ENCODE results near the gene NCOA4.
A peak's percentile ranks its signal among the peaks of the same experiment; 100 is the strongest.
"Not testable (repeated sequence)": the region's sequence is repeated elsewhere in the genome, so short reads cannot be mapped to it uniquely, and the experiment has no call there.

The NCOA4 gene

DNA sequence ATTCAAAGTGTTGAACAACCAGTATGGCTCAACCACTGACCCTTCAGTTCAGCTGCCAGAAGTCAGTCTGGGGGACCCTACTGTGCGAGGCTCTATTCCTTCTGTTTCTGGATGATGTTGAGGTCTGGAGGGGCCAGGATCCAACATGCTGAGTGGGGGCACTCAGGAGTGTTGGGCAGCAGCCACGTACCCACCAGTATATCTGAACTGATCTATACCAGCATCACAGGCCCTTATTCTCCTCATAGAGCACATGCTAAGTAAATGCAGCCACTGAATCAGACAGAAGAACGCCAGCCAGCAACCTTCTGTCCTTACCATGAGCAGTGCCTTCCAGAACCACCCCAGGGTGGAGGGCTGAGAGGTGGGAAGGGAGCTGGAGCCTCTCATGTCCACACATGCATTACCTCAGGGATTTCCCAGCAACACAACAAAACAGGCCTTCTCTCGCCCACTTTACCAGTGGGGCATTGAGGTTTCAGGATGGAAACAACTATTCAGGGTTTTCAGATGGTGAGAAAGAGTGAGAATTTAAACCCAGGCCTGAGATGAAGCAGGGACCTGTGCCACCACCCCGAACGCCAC is 22.5 kb upstream of the NCOA4 start:
- no peak for DNase-seq (ENCODE audit: low read depth in 3 of 3, low spot score in 1 of 3)

DNA sequence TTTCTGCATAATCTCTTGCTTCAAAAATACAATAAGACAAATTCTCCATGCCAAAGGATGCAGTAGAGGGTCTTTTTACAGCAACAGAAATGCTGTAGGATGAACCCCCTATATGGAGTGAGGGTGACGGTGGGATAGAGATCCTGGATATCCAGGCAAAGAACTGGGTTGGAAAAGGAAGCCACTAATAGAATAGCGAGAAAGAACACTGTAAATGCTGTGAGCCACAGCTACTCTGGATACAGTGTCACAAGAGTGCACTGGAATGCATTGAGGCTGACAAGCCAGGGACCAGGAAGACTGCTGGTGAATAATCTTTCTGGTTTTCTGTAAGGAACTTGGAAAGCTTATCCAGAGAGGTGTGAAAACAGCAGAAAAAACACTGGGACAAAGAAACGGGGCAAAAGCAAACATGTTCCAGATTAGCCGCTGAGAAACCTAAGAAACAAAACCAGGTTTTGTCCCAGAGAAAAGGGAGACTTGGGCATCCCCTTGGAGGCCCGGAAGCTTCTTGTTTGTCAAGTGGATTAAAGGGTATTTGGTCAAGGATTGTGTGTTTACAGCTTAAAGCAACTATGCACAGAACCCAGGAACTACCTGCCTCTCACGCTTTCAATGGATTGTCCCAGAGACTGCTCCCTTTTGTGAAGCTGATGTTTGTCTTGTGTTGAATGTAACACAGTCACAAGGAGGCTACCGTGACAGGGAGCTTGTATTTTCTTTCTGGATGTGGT is 21.8 kb upstream of the NCOA4 start:
- no peak for DNase-seq (ENCODE audit: low read depth in 3 of 3, low spot score in 1 of 3)

DNA sequence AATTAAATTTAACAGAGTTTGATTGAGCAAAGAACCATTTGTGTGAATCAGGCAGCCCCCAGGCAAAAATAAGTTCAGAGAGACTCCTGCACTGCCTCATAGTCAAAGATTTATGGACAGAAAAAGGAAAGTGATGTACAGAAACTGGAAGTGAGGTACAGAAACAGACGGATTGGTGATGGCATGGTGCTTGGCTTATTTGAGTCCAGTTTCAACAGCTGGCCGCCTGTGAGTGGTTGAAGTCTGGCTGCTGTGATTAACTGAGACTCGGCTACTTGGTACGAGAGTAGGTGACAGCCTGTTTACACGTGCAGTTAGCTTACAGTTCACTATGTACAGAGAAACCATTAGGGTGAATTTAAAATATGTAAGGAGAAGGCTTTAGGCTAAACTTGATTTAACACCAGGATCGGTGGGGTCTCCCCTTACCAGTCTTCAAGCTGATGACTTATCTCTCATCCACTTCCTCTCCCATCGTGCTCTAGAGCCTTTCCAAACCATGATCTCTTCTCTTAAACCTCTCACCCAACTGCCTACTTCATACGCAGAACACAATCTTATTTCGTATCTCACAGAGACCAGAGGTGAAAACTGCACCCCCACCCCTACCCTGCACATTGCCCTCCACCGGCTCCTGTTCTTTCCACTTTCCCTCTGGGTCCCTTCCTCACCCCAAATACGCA is 20.7 kb upstream of the NCOA4 start:
- no peak for DNase-seq (ENCODE audit: low read depth in 3 of 3, low spot score in 1 of 3)

- not testable (repeated sequence) for DNase-seq (ENCODE audit: low read depth in 3 of 3, low spot score in 1 of 3)
These were observed 19.0 kb upstream of the NCOA4 start for GRCh38 chr10:46049497-46049831.

GRCh38 chr10:46048152-46048551 is 17.7 kb upstream of the NCOA4 start:
- no peak for DNase-seq (ENCODE audit: low read depth in 3 of 3, low spot score in 1 of 3)

- DNase-seq (ENCODE audit: low read depth in 3 of 3, low spot score in 1 of 3) = no peak
These were observed 15.8 kb upstream of the NCOA4 start, which contains the start of gene MSMB for GRCh38 chr10:46046261-46046660. MSMB (minus strand) TSS chr10:46046269; CDS start chr10:46046237, 32 bp downstream.

GRCh38 chr10:46042527-46042926 is 12.1 kb upstream of the NCOA4 start:
- DNase-seq (ENCODE audit: low read depth in 3 of 3, low spot score in 1 of 3) = no peak

DNA sequence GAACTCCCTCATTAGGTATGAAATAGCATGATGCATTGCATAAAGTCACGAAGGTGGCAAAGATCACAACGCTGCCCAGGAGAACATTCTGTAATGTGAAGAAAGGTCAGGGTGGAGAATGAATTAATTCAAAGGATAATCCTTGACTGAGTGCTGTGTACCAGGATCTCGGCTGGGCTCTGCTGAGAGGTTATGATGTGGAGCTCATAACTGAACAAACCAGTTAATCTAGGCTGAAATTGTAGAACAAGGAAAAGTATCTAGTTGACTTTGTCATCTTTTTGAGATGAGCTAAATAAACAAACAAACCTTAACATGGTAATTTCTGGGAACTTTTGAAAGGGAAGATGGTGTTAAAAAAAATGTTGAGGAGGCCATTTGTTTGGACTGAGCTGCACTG is 9.6 kb upstream of the NCOA4 start:
- DNase-seq (ENCODE audit: low read depth in 3 of 3, low spot score in 1 of 3) = no peak

DNA sequence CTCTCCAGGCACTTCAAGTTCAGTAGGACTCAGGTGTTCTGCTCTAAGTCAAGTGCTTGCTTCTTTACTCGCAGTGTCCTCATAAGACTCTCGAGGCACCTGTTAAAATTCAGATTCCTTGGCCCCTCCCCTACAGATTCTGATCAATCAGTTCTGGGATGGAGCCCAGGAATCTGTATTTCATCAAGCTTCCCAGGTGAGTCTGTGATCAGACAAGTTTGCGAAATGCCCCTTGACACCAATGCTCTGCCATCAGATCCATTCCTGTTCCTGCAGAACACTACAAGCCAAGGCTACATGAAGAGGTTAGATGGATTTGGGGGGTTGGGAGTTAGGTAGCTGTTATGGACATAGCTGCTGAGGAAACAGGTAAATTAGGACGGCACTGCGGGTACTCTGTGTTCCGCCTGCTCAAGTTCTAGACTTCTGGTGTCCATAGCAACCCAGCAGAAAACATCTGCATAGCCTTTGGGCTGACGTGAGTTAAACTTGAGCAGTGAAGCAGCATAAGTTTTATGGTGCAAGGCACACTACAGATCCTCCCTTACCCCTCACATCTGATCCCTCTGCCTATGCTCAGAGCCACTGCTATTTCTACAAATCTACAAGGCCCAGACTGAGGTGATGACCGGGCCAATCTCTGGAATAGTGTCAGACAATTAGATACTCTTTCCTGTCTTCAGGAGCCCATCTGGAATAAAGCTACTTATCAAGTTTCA is 6.8 kb upstream of the NCOA4 start:
- DNase-seq (ENCODE audit: low read depth in 3 of 3, low spot score in 1 of 3) = no peak

DNA sequence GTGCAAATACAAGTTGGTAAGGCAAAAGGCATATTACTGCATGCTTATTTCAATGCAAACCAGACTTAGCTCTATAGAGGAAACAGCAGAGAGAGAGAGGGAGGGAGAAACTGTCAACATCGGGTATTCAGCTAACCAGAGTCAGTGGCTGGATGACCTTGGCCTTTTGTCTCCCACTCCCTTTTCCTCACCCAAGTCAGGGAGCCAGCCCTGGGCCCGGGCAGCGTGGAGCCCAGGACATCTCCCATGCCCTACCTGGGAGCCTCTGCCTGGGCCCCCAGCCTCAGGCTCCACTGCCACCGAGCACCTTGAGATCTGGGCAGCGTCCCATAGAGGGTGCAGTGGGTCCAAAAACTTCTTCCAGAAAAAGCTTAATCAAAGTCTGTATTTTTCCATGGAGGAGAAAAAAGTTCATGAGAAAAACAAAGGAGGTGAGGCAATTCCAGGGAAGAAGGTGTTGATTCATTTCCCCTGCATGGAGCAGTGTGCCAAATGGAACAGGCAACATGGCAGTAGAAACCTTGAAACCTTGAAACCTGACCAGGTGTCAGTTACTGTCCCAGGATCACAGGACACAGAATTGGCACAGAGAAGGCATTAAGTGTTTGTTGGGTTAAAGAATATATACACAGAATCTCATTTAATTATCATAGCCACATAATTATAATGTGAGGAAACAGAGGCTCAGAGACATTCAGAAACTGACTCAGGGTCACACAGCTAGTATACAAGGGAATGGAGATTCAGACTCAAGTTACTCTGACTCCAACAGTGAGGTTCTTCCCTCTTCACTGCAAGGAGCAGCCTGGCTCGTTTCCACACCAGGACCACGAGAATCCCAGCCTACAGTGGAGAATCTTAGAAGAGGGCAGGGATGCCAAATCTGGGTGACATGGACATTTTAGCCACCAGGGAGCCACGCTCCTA is 5.8 kb upstream of the NCOA4 start:
- DNase-seq (ENCODE audit: low read depth in 3 of 3, low spot score in 1 of 3) = no peak

DNA sequence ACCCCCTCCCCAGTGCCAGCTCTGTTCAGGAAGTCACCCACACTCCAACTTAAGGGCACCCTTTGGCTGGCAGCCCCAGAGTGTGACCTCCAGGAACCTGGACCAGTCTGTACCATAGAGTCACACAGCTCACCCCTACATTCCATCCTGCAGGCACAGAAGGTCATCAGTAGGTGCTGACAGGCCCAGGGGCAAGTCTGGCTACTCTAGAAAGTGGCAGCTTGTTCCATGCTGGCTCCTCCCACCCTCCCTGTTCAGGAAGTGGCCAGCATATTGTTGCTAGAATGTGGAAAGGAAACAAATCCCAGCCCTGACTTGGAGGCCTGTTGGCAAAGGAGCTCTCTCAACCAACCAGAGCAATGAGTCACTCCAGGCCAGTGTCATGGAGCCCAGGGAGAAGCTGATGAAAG is 3.2 kb upstream of the NCOA4 start:
- DNase-seq (ENCODE audit: low read depth in 3 of 3, low spot score in 1 of 3) = no peak

DNA sequence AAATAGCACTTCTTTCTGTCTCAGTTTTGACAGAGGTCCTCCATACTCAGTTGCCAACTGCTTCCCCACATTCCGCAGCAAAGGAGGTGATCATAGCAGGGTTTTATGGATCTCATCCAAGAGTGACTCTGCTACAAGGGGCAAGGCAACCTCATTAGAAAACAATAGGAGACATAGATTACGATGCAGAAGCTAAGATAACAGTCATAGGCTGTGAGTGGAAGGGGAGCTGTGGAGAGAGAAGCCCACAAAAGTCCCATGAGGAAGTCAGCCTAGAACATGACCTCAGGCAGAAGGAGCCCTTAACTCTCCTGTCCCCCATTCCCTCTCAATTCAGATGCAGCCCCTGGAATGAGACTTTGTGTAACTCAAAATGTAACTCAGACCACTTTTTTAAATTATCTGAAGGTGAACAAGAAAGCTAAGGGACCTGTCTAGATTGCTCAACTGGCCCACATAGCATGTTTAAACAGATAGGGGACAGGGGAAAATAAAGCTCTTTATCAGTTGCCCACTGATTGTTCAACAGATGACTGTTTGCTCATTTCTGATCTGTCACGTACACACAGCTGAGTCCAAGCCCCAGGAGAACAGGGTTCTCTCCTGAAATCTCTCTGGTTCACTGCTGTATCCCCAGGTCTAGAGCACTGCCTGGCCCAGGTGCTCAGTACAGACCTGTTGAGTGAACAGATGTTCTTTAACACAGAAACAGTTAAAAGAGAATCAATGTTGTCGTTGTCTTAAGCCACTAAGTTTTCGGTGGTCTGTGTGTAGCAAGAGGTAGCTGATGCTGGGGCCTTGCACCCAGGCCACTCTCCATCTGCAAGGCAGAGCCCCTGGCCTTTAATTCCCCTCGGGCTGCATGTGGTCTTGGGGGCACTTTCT is 1.5 kb upstream of the NCOA4 start:
- DNase-seq (ENCODE audit: low read depth in 3 of 3, low spot score in 1 of 3) = no peak

DNA sequence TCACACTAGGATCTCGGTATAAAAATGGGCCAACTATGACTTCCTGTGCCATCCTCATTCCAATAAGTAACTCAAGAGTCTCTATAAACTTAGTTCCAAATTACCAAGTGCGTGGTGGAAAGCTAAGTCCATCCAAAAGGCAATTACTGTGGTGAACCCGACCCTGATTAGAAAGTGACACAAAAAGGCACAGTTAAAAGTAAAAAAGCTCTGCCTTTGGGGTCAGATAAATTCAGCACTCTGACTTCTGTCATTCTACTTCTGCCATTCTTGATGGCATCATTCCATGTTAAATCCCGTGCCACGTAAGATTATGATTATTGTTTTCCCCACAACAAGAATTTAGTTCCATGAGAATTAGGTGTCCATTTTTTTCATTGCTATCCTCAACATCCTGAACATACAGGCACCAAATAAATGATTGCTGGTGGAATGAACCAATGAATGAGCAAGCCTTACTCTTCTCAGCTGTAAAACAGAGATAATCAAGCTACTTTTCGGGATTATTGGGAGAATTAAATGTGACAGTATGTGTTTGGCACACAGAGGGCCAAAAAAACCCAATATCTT is 877 bp downstream of the NCOA4 start:
- no peak for DNase-seq (ENCODE audit: low read depth in 3 of 3, low spot score in 1 of 3)

GRCh38 chr10:46028584-46029460 is 1.6 kb downstream of the NCOA4 start:
- DNase-seq (ENCODE audit: low read depth in 3 of 3, low spot score in 1 of 3) = no peak

- DNase-seq (ENCODE audit: low read depth in 3 of 3, low spot score in 1 of 3) = no peak
These were observed 4.3 kb downstream of the NCOA4 start for GRCh38 chr10:46026106-46026505.

- DNase-seq (ENCODE audit: low read depth in 3 of 3, low spot score in 1 of 3) = no peak
These were observed 5.0 kb downstream of the NCOA4 start for GRCh38 chr10:46025406-46025805.

DNA sequence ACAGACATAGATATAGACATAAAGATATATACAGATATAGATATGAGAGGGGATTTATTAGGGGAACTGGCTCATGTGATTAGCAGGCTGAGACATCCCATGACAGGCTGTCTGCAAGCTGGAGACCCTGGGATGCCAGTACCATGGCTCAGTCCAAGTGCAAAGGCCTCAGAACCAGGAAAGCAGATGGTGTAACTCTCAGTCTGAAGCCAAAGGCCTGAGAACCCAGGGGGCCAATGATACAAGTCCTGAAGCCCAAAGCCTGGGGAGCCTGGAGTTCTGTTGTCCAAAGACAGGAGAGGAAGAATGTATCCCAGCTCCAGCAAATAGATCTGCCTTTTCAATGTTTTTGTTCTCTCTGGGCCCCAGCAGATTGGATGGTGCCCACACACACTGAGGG is 5.5 kb downstream of the NCOA4 start:
- DNase-seq (ENCODE audit: low read depth in 3 of 3, low spot score in 1 of 3) = no peak

DNA sequence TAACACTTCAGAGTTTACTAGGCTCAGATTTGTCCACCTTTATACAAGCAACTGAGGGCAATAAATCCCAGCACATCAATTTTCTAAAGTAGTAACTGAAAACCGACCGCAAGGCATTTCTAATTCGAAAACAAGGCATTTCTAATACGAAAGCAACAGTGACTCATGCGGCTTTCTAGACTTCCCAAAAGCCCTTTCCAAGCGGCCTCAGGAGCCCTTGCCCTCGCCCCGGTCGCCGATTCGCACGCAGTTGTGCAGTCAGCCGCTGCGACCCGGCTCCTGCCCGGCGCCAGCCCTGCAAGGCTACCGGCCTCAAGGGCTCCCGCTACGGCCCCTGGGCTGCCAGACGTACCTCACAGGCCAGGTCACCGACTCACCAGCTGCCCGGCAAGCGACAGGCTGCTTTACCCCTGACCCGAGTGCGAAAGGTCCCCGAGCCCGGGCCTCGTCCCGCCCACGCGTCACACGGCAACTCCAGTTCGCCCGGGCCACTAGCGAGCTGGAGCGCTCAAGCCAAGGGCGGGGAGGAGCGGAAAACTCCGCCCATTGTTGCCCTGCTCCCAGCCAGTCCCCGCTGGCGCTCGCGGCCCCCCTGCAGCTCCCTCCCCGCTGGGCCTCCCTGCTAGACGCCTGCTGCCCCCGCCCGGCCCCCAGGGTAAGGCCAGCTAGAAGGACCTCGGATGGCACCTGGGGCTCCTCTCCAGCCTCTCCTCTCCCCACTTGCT is 7.3 kb downstream of the NCOA4 start:
- peak; percentile 47 to 59 (median 48) for DNase-seq (ENCODE audit: low read depth in 3 of 3, low spot score in 1 of 3)
